BLaER1 (cell line): ENCODE data around the gene CNTNAP1.

ENCODE experiments used
- H3K27ac ChIP-seq: shearing (Covaris generic); formaldehyde crosslinking; 2 replicates; pipeline ENCODE4 v1.8.1; 2022
- H3K27me3 ChIP-seq: shearing (Covaris generic); formaldehyde crosslinking; 2 replicates; pipeline ENCODE4 v1.8.1; 2022
- H3K36me3 ChIP-seq: shearing (Covaris generic); formaldehyde crosslinking; 2 replicates; pipeline ENCODE4 v1.8.1; 2022
- H3K4me1 ChIP-seq: shearing (Covaris generic); formaldehyde crosslinking; 2 replicates; pipeline ENCODE4 v1.8.1; 2022
- H3K4me2 ChIP-seq: shearing (Covaris generic); formaldehyde crosslinking; 2 replicates; pipeline ENCODE4 v1.8.1; 2022
- H3K4me3 ChIP-seq: shearing (Covaris generic); formaldehyde crosslinking; 2 replicates; pipeline ENCODE4 v1.8.1; 2022
- H3K9ac ChIP-seq: shearing (Covaris generic); formaldehyde crosslinking; 2 replicates; pipeline ENCODE4 v1.8.1; 2022
- H3K9me3 ChIP-seq: shearing (Covaris generic); formaldehyde crosslinking; 2 replicates; pipeline ENCODE4 v1.8.1; 2022
- H4K20me1 ChIP-seq: shearing (Covaris generic); formaldehyde crosslinking; 2 replicates; pipeline ENCODE4 v1.8.1; 2022
- Cebpa-rat ChIP-seq: shearing (Covaris generic); IDR thresholded peaks from 2 replicates; pipeline ENCODE4 v1.8.1; 2022

The CNTNAP1 gene

GRCh38 chr17:42683407-42684034, 1.2 kb downstream of the CNTNAP1 start:
- Histone ChIP-seq H3K4me3 (peak overlapping the region; percentile 66), H3K4me1 (peaks cover 44% of the 10 kb centered on the region), H3K27me3 (peaks cover 31% of the 10 kb centered on the region), H3K36me3 (peaks cover 13% of the 10 kb centered on the region; the same call in 1 of the 2 replicates), H3K9ac (no peak overlapping the region), H3K4me2 (peak overlapping the region; percentile 99), H3K27ac (no peak overlapping the region), H4K20me1 (0 out of 2 replicates have a peak, but pooled peaks cover 8% of the 10 kb centered on the region), H3K9me3 (no peaks in the 10 kb centered on the region)
- no peak for TF ChIP-seq Cebpa-rat

GRCh38 chr17:42684929-42685556, 2.7 kb downstream of the CNTNAP1 start:
- no peak overlapping the region for H3K27ac ChIP-seq

GRCh38 chr17:42685831-42686230, 3.5 kb downstream of the CNTNAP1 start:
- peaks cover 27% of the 10 kb centered on the region for H3K4me1 ChIP-seq
- H4K20me1 ChIP-seq: 0 out of 2 replicates have a peak, but pooled peaks cover 8% of the 10 kb centered on the region
- H3K4me2 ChIP-seq: no peak overlapping the region
- peaks cover 20% of the 10 kb centered on the region; the same call in 1 of the 2 replicates for H3K36me3 ChIP-seq
- H3K9me3 ChIP-seq: no peaks in the 10 kb centered on the region
- H3K27ac ChIP-seq: no peak overlapping the region
- no peak for TF ChIP-seq Cebpa-rat
- no peak overlapping the region for H3K9ac ChIP-seq
- no peak overlapping the region for H3K4me3 ChIP-seq
- H3K27me3 ChIP-seq: peaks cover 31% of the 10 kb centered on the region

More at GRCh38 chr17:42684929-42685556, 2.7 kb downstream of the CNTNAP1 start:
- Histone ChIP-seq H3K27me3 (peaks cover 31% of the 10 kb centered on the region), H3K9me3 (no peaks in the 10 kb centered on the region), H3K4me3 (no peak overlapping the region), H3K36me3 (peaks cover 13% of the 10 kb centered on the region; the same call in 1 of the 2 replicates), H3K9ac (no peak overlapping the region), H3K4me2 (no peak overlapping the region), H3K4me1 (peaks cover 35% of the 10 kb centered on the region), H4K20me1 (0 out of 2 replicates have a peak, but pooled peaks cover 8% of the 10 kb centered on the region)
- no peak for TF ChIP-seq Cebpa-rat

- TF ChIP-seq Cebpa-rat: no peak
- H3K4me1 ChIP-seq: peaks cover 19% of the 10 kb centered on the region
- no peaks in the 10 kb centered on the region for H3K9me3 ChIP-seq
- no peak overlapping the region for H3K4me3 ChIP-seq
- H3K4me2 ChIP-seq: no peak overlapping the region
- no peak overlapping the region for H3K27ac ChIP-seq
- H3K36me3 ChIP-seq: peaks cover 25% of the 10 kb centered on the region; the same call in 1 of the 2 replicates
- no peak overlapping the region for H3K9ac ChIP-seq
- peaks cover 26% of the 10 kb centered on the region for H3K27me3 ChIP-seq
- H4K20me1 ChIP-seq: 0 out of 2 replicates have a peak, but pooled peaks cover 8% of the 10 kb centered on the region
Observed at GRCh38 chr17:42686520-42687128, 4.3 kb downstream of the CNTNAP1 start.

- Histone ChIP-seq H3K4me1 (peaks cover 8% of the 10 kb centered on the region), H3K9ac (no peak overlapping the region)
Observed at GRCh38 chr17:42687707-42688320, 5.5 kb downstream of the CNTNAP1 start.

GRCh38 chr17:42690596-42690995, 8.3 kb downstream of the CNTNAP1 start:
- Histone ChIP-seq H3K36me3 (peaks cover 46% of the 10 kb centered on the region), H4K20me1 (no peaks in the 10 kb centered on the region), H3K4me1 (no peaks in the 10 kb centered on the region), H3K4me3 (no peak overlapping the region), H3K9ac (no peak overlapping the region), H3K27ac (no peak overlapping the region), H3K9me3 (no peaks in the 10 kb centered on the region), H3K4me2 (no peak overlapping the region), H3K27me3 (no peaks in the 10 kb centered on the region)
- TF ChIP-seq Cebpa-rat: no peak

More at GRCh38 chr17:42687707-42688320, 5.5 kb downstream of the CNTNAP1 start:
- TF ChIP-seq Cebpa-rat: no peak
- H3K4me2 ChIP-seq: no peak overlapping the region
- H3K9me3 ChIP-seq: no peaks in the 10 kb centered on the region
- H3K27me3 ChIP-seq: peaks cover 14% of the 10 kb centered on the region
- H3K27ac ChIP-seq: no peak overlapping the region
- H4K20me1 ChIP-seq: 0 out of 2 replicates have a peak, but pooled peaks cover 7% of the 10 kb centered on the region
- H3K4me3 ChIP-seq: no peak overlapping the region
- H3K36me3 ChIP-seq: peaks cover 31% of the 10 kb centered on the region; the same call in 1 of the 2 replicates

- H3K4me2 ChIP-seq: no peak overlapping the region
- H3K4me3 ChIP-seq: no peak overlapping the region
- H3K27me3 ChIP-seq: no peaks in the 10 kb centered on the region
- H3K4me1 ChIP-seq: no peaks in the 10 kb centered on the region
- no peak for TF ChIP-seq Cebpa-rat
- H3K9ac ChIP-seq: no peak overlapping the region
- peaks cover 51% of the 10 kb centered on the region for H3K36me3 ChIP-seq
- H3K9me3 ChIP-seq: no peaks in the 10 kb centered on the region
- H4K20me1 ChIP-seq: no peaks in the 10 kb centered on the region
- no peak overlapping the region for H3K27ac ChIP-seq
Observed at GRCh38 chr17:42691021-42691545, 8.8 kb downstream of the CNTNAP1 start.

- Histone ChIP-seq H3K9ac (no peak overlapping the region), H3K27me3 (no peaks in the 10 kb centered on the region), H4K20me1 (no peaks in the 10 kb centered on the region), H3K36me3 (peaks cover 62% of the 10 kb centered on the region), H3K4me3 (no peak overlapping the region), H3K9me3 (no peaks in the 10 kb centered on the region), H3K4me1 (no peaks in the 10 kb centered on the region), H3K27ac (no peak overlapping the region), H3K4me2 (no peak overlapping the region)
- no peak for TF ChIP-seq Cebpa-rat
Observed at GRCh38 chr17:42692489-42692888, 10.2 kb downstream of the CNTNAP1 start.

GRCh38 chr17:42694524-42694923, 12.2 kb downstream of the CNTNAP1 start:
- Histone ChIP-seq H3K27me3 (no peaks in the 10 kb centered on the region), H3K4me3 (no peak overlapping the region), H3K9ac (no peak overlapping the region), H3K4me2 (no peak overlapping the region), H4K20me1 (no peaks in the 10 kb centered on the region), H3K36me3 (peaks cover 77% of the 10 kb centered on the region), H3K9me3 (no peaks in the 10 kb centered on the region), H3K4me1 (no peaks in the 10 kb centered on the region), H3K27ac (no peak overlapping the region)
- no peak for TF ChIP-seq Cebpa-rat
